NCI-H82 treated with DMSO at 0.1 percent for 48 hours (cell line): ENCODE results near the gene EPHA6.
"Not testable (repeated sequence)": the region's sequence is repeated elsewhere in the genome, so short reads cannot be mapped to it uniquely, and the experiment has no call there.

Source experiments
- DNase-seq: peaks from one replicate; lab custom pipeline; 2025; ENCODE audit not compliant: unreplicated experiment; lab: John Stamatoyannopoulos, UW

EPHA6 gene

GRCh38 chr3:96900566-96900965, 86.2 kb downstream of the EPHA6 start:
- DNase-seq: no peak

GRCh38 chr3:96915445-96915844, 101.1 kb downstream of the EPHA6 start:
- DNase-seq: no peak

GRCh38 chr3:96931119-96931862, 116.9 kb downstream of the EPHA6 start:
- DNase-seq: no peak

- not testable (repeated sequence) for DNase-seq
Measured at GRCh38 chr3:96942131-96942530, 127.7 kb downstream of the EPHA6 start.

- DNase-seq: no peak
Measured at GRCh38 chr3:96958856-96959255, 144.5 kb downstream of the EPHA6 start.

- no peak for DNase-seq
Measured at GRCh38 chr3:96959474-96959873, 145.1 kb downstream of the EPHA6 start.

- DNase-seq: no peak
Measured at GRCh38 chr3:96959901-96960641, 145.7 kb downstream of the EPHA6 start.

GRCh38 chr3:96960661-96961330, 146.4 kb downstream of the EPHA6 start:
- DNase-seq: no peak

- no peak for DNase-seq
Measured at GRCh38 chr3:96961576-96961975, 147.2 kb downstream of the EPHA6 start.

- DNase-seq: no peak
Measured at GRCh38 chr3:96966181-96966929, 152.0 kb downstream of the EPHA6 start.

- no peak for DNase-seq
Measured at GRCh38 chr3:96970211-96970610, 155.8 kb downstream of the EPHA6 start.

GRCh38 chr3:96977671-96978070, 163.3 kb downstream of the EPHA6 start:
- no peak for DNase-seq

GRCh38 chr3:96983716-96984115, 169.3 kb downstream of the EPHA6 start:
- not testable (repeated sequence) for DNase-seq

GRCh38 chr3:96986241-96986640, 171.8 kb downstream of the EPHA6 start:
- no peak for DNase-seq

- no peak for DNase-seq
Measured at GRCh38 chr3:96991231-96991630, 176.8 kb downstream of the EPHA6 start.

GRCh38 chr3:96991800-96992365, 177.5 kb downstream of the EPHA6 start:
- no peak for DNase-seq

- DNase-seq: no peak
Measured at GRCh38 chr3:96994988-96995387, 180.6 kb downstream of the EPHA6 start.

GRCh38 chr3:96996009-96996408, 181.6 kb downstream of the EPHA6 start:
- no peak for DNase-seq

GRCh38 chr3:97001611-97002010, 187.2 kb downstream of the EPHA6 start:
- no peak for DNase-seq

GRCh38 chr3:97009427-97010019, 195.1 kb downstream of the EPHA6 start:
- peak; percentile 86 for DNase-seq
